Measurements from ENCODE around the gene PTAR1. TPM values are rescaled to one million over a fixed set of nuclear protein-coding genes. Genes with fewer than 3 reads are reported as not detected.
A peak's percentile ranks its signal among the peaks of the same experiment; 100 is the strongest.

Gene PTAR1
- polyA plus RNA-seq, 1 donor from 2014 or later: 17.7 TPM

DNA sequence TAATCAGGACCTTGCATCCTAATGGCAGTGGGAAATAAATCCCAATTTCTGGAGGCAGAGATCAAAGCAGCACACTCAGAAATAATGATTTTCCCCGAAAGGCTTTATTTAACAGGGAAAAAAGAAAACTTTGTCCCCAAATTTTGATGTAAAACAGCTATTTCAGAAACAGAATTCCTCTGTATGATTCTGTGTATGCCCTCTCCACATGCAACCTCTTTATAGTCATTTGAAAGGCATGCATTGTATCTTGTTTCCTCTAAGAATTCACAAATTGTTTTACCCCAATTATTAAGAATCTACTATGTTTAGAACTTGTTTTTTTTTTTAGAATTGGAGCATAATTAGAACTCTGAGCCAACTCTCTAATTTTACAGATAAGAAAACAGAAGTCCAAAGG, 2.7 kb upstream of the PTAR1 start:
- H3K36me3 ChIP-seq (ENCODE audit: insufficient read depth, low read length): no peaks in the 10 kb centered on the region
- H3K4me2 ChIP-seq (ENCODE audit: low read length): no peak overlapping the region
- no peaks in the 10 kb centered on the region for H4K20me1 ChIP-seq (ENCODE audit: insufficient read depth)
- no peaks in the 10 kb centered on the region for H3K27me3 ChIP-seq (ENCODE audit: insufficient read depth, low read depth, low read length)
- no peak for TF ChIP-seq TAF1 (IDR thresholded peaks at IDR 0.05; ENCODE audit: low read depth)
- TF ChIP-seq SMC3 (conservative IDR thresholded peaks at IDR 0.05; ENCODE audit: poor library complexity): no peak
- TF ChIP-seq, protein P1, sequence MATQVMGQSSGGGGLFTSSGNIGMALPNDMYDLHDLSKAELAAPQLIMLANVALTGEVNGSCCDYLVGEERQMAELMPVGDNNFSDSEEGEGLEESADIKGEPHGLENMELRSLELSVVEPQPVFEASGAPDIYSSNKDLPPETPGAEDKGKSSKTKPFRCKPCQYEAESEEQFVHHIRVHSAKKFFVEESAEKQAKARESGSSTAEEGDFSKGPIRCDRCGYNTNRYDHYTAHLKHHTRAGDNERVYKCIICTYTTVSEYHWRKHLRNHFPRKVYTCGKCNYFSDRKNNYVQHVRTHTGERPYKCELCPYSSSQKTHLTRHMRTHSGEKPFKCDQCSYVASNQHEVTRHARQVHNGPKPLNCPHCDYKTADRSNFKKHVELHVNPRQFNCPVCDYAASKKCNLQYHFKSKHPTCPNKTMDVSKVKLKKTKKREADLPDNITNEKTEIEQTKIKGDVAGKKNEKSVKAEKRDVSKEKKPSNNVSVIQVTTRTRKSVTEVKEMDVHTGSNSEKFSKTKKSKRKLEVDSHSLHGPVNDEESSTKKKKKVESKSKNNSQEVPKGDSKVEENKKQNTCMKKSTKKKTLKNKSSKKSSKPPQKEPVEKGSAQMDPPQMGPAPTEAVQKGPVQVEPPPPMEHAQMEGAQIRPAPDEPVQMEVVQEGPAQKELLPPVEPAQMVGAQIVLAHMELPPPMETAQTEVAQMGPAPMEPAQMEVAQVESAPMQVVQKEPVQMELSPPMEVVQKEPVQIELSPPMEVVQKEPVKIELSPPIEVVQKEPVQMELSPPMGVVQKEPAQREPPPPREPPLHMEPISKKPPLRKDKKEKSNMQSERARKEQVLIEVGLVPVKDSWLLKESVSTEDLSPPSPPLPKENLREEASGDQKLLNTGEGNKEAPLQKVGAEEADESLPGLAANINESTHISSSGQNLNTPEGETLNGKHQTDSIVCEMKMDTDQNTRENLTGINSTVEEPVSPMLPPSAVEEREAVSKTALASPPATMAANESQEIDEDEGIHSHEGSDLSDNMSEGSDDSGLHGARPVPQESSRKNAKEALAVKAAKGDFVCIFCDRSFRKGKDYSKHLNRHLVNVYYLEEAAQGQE (IDR thresholded peaks at IDR 0.05; ENCODE audit: borderline replicate concordance): no peak
- no peak for TF ChIP-seq POLR2AphosphoS5 (IDR thresholded peaks at IDR 0.05)
- no peak for TF ChIP-seq MXI1 (conservative IDR thresholded peaks at IDR 0.05; ENCODE audit: poor library complexity, severe bottlenecking)
- no peak for TF ChIP-seq EP300 (conservative IDR thresholded peaks at IDR 0.05; ENCODE audit: poor library complexity, severe bottlenecking)
- no peak for TF ChIP-seq EZH2 (IDR thresholded peaks at IDR 0.05; ENCODE audit: borderline replicate concordance, insufficient read depth, low read length, poor library complexity, severe bottlenecking)
- TF ChIP-seq RAD21 (conservative IDR thresholded peaks at IDR 0.05): no peak
- H3K9me2 ChIP-seq (ENCODE audit: insufficient read depth, low read length): no peaks in the 10 kb centered on the region
- H3K79me2 ChIP-seq (replicated peaks; ENCODE audit: insufficient read depth, low read length): peaks cover 10% of the 10 kb centered on the region
- H3K27ac ChIP-seq (ENCODE audit: low read length): no peak overlapping the region
- no peak overlapping the region for H2AFZ ChIP-seq (ENCODE audit: low read depth, low read length)
- H3K9me3 ChIP-seq (ENCODE audit: low read length): no peaks in the 10 kb centered on the region
- no peak overlapping the region for H3K9ac ChIP-seq (ENCODE audit: low read length)
- no peak overlapping the region for H3K4me3 ChIP-seq (ENCODE audit: low read length)
- no peaks in the 10 kb centered on the region for H3F3A ChIP-seq (ENCODE audit: insufficient read depth, low read length, poor library complexity, severe bottlenecking)

DNA sequence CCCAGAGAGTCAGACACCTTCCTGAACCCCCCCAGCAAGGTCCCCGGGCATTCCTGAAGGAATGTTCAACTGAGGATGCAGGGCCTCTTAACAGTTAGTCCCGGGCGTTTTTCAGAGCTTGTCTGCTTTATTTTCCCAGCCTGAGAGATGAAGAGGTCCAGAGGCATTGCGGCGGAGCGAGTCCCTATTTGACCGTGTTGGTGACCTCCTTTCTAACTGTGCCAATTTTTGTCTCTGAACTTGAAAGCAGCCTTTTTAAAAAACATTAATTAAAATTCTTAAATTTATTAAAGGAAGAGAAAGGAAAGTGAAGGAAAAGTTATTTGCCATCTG, 433 bp upstream of the PTAR1 start:
- no peak for TF ChIP-seq MXI1 (conservative IDR thresholded peaks at IDR 0.05; ENCODE audit: poor library complexity, severe bottlenecking)
- TF ChIP-seq POLR2AphosphoS5 (IDR thresholded peaks at IDR 0.05): no peak
- TF ChIP-seq EZH2 (IDR thresholded peaks at IDR 0.05; ENCODE audit: borderline replicate concordance, insufficient read depth, low read length, poor library complexity, severe bottlenecking): no peak
- TF ChIP-seq RAD21 (conservative IDR thresholded peaks at IDR 0.05): no peak
- TF ChIP-seq, protein P1 (IDR thresholded peaks at IDR 0.05; ENCODE audit: borderline replicate concordance): no peak
- TF ChIP-seq TAF1 (IDR thresholded peaks at IDR 0.05; ENCODE audit: low read depth): no peak
- no peak for TF ChIP-seq SMC3 (conservative IDR thresholded peaks at IDR 0.05; ENCODE audit: poor library complexity)
- no peak for TF ChIP-seq EP300 (conservative IDR thresholded peaks at IDR 0.05; ENCODE audit: poor library complexity, severe bottlenecking)
- TF ChIP-seq, protein P2, sequence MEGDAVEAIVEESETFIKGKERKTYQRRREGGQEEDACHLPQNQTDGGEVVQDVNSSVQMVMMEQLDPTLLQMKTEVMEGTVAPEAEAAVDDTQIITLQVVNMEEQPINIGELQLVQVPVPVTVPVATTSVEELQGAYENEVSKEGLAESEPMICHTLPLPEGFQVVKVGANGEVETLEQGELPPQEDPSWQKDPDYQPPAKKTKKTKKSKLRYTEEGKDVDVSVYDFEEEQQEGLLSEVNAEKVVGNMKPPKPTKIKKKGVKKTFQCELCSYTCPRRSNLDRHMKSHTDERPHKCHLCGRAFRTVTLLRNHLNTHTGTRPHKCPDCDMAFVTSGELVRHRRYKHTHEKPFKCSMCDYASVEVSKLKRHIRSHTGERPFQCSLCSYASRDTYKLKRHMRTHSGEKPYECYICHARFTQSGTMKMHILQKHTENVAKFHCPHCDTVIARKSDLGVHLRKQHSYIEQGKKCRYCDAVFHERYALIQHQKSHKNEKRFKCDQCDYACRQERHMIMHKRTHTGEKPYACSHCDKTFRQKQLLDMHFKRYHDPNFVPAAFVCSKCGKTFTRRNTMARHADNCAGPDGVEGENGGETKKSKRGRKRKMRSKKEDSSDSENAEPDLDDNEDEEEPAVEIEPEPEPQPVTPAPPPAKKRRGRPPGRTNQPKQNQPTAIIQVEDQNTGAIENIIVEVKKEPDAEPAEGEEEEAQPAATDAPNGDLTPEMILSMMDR (IDR thresholded peaks at IDR 0.05; ENCODE audit: poor library complexity, severe bottlenecking): no peak
- H3K4me2 ChIP-seq (ENCODE audit: low read length): peak overlapping the region; percentile 70
- peak overlapping the region; percentile 81 for H2AFZ ChIP-seq (ENCODE audit: low read depth, low read length)
- no peak overlapping the region for H3K27ac ChIP-seq (ENCODE audit: low read length)
- H3K79me2 ChIP-seq (replicated peaks; ENCODE audit: insufficient read depth, low read length): peaks cover 29% of the 10 kb centered on the region
- no peaks in the 10 kb centered on the region for H3K9me3 ChIP-seq (ENCODE audit: low read length)
- H3K27me3 ChIP-seq (ENCODE audit: insufficient read depth, low read depth, low read length): no peaks in the 10 kb centered on the region
- H3K9me2 ChIP-seq (ENCODE audit: insufficient read depth, low read length): no peaks in the 10 kb centered on the region
- peak overlapping the region; percentile 72 for H3K9ac ChIP-seq (ENCODE audit: low read length)
- H3F3A ChIP-seq (ENCODE audit: insufficient read depth, low read length, poor library complexity, severe bottlenecking): no peaks in the 10 kb centered on the region
- H4K20me1 ChIP-seq (ENCODE audit: insufficient read depth): no peaks in the 10 kb centered on the region
- no peaks in the 10 kb centered on the region for H3K36me3 ChIP-seq (ENCODE audit: insufficient read depth, low read length)
- peak overlapping the region; percentile 95 for H3K4me3 ChIP-seq (ENCODE audit: low read length)
